HG03196 (cell line): ENCODE results near the gene OTOF.

Source experiments
- ATAC-seq: cut with Tn5 transposase; IDR thresholded peaks from one replicate; pipeline ENCODE4 v1.9.1; 2021; ENCODE audit not compliant: unreplicated experiment

Gene OTOF

GRCh38 chr2:26414311-26414710, 63.6 kb downstream of the OTOF start:
- no peak for ATAC-seq

GRCh38 chr2:26412091-26412673, 65.7 kb downstream of the OTOF start:
- no peak for ATAC-seq

GRCh38 chr2:26411419-26411818, 66.5 kb downstream of the OTOF start:
- ATAC-seq, result no peak

- ATAC-seq, result no peak
Measured at GRCh38 chr2:26410764-26411243, 67.1 kb downstream of the OTOF start.

GRCh38 chr2:26409785-26410184, 68.1 kb downstream of the OTOF start:
- ATAC-seq, result no peak

GRCh38 chr2:26407526-26407925, 70.4 kb downstream of the OTOF start:
- no peak for ATAC-seq
